Stimulated activated naive CD8-positive, alpha-beta T cell treated with anti-CD3 and anti-CD28 coated beads, Interleukin-15, amount 100 ng/mL, for 72 hours (primary cell): ENCODE results near the gene RIC8B.

Experiments used
- ATAC-seq: fragments of 150-1000 bp; cut with Tn5 transposase; 2 replicates; pipeline ENCODE4 v1.10.0; 2021; ENCODE audit warnings: mild to moderate bottlenecking, moderate library complexity
- DNase-seq, 2 donors: peaks; one replicate each; pipeline ENCODE4 v3.0.0; 2021 to 2022
- H3K27ac Mint-ChIP-seq, 2 donors: one replicate each; pipeline ENCODE4 v1.8.0; 2022; ENCODE audit warnings: mild to moderate bottlenecking in 2 of 2, mixed read lengths in 2 of 2, moderate library complexity in 2 of 2
- H3K27me3 Mint-ChIP-seq: one replicate; pipeline ENCODE4 v1.8.0; 2022; ENCODE audit warnings: mixed read lengths
- H3K4me1 Mint-ChIP-seq: one replicate; pipeline ENCODE4 v1.8.0; 2022; ENCODE audit warnings: mild to moderate bottlenecking, mixed read lengths
- H3K4me3 Mint-ChIP-seq, 2 donors: one replicate each; pipeline ENCODE4 v1.8.0; 2022; ENCODE audit warnings: mild to moderate bottlenecking in 2 of 2, mixed read lengths in 2 of 2, moderate library complexity in 1 of 2
- H3K9me3 Mint-ChIP-seq, 2 donors: one replicate each; pipeline ENCODE4 v1.8.0; 2022; ENCODE audit warnings: mixed read lengths in 2 of 2

RIC8B gene

GRCh38 chr12:106816231-106816630 lies 41.7 kb downstream of the RIC8B start:
- H3K27me3 Mint-ChIP-seq: no peaks in the 10 kb centered on the region
- H3K9me3 Mint-ChIP-seq: no peaks in the 10 kb centered on the region
- H3K4me1 Mint-ChIP-seq: no peaks in the 10 kb centered on the region
- no peak overlapping the region for H3K27ac Mint-ChIP-seq
- no peak for ATAC-seq
- H3K4me3 Mint-ChIP-seq: no peak overlapping the region
- no peak for DNase-seq

GRCh38 chr12:106819991-106820390 lies 45.5 kb downstream of the RIC8B start:
- H3K9me3 Mint-ChIP-seq: no peaks in the 10 kb centered on the region
- no peak overlapping the region for H3K27ac Mint-ChIP-seq
- DNase-seq: no peak
- ATAC-seq: no peak
- no peaks in the 10 kb centered on the region for H3K27me3 Mint-ChIP-seq
- H3K4me3 Mint-ChIP-seq: no peak overlapping the region
- no peaks in the 10 kb centered on the region for H3K4me1 Mint-ChIP-seq

DNA sequence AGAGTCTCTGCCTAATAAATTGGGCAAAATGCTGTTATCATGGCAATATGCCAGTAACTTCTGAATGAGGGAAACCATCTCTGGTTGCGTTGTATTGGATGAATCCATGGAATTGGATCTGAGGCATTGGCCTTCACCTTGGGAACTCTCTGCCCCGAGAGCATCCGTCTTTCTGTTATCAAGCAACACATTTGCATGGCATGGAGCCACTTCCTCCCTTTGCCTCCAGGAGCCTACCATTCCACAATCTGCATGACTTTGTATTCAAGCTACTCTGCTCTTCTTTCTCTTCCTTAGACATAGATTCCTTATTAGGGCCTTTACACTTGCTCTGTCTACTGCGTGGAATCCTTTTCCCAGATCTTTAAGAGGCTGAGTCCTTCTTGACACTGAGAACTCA lies 57.2 kb downstream of the RIC8B start:
- Mint-ChIP-seq H3K9me3 (no peaks in the 10 kb centered on the region), H3K27me3 (no peaks in the 10 kb centered on the region), H3K27ac (no peak overlapping the region), H3K4me3 (no peak overlapping the region), H3K4me1 (no peaks in the 10 kb centered on the region)
- ATAC-seq (no peak), DNase-seq (no peak)

DNA sequence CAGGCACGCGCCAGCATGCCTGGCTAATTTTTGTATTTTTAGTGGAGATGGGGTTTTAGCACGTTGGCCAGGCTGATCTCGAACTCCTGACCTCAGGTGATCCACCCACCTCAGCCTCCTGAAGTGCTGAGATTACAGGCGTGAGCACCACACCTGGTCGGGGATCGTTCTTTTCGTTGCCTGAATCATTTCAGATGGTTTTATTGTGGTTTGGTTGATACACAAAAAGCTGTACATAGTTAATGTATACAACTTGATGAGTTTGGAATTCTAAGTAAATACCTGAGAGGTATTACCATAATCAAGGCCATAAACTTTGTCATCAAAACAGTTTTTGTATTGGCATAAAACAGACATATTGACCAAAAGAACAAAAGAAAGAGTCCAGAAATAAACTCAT lies 63.3 kb downstream of the RIC8B start:
- H3K27me3 Mint-ChIP-seq: no peaks in the 10 kb centered on the region
- H3K27ac Mint-ChIP-seq: no peak overlapping the region
- H3K4me3 Mint-ChIP-seq: no peak overlapping the region
- no peak for DNase-seq
- no peaks in the 10 kb centered on the region for H3K9me3 Mint-ChIP-seq
- ATAC-seq: no peak
- peaks cover 6% of the 10 kb centered on the region for H3K4me1 Mint-ChIP-seq

DNA sequence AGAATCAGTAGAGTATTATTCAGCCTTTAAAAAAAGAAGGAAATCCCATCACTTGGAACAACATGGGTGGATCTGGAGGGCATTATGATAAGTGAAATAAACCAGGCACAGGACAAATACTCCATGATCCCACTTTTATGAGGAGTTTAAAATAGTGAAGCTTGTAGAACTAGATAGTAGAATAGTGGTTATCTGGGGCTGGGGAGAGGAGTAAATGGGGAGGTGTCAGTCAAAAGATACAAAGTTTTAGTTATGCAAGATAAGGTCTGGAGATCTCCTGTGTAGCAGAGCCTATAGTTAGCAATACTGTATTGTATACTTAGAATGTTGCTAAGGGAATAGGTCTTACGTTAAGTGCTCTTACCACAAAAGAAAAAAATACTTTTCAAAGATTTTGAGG lies 64.9 kb downstream of the RIC8B start:
- Mint-ChIP-seq H3K9me3 (no peaks in the 10 kb centered on the region), H3K4me3 (no peak overlapping the region), H3K27ac (no peak overlapping the region), H3K4me1 (peaks cover 6% of the 10 kb centered on the region), H3K27me3 (no peaks in the 10 kb centered on the region)
- no peak for ATAC-seq
- DNase-seq: no peak

- peaks cover 6% of the 10 kb centered on the region for H3K4me1 Mint-ChIP-seq
- DNase-seq: no peak
- no peak overlapping the region for H3K4me3 Mint-ChIP-seq
- no peak for ATAC-seq
- peak overlapping the region in 1 of 2 donors; percentile 83 for H3K27ac Mint-ChIP-seq
- no peaks in the 10 kb centered on the region for H3K27me3 Mint-ChIP-seq
- no peaks in the 10 kb centered on the region for H3K9me3 Mint-ChIP-seq
Measured at GRCh38 chr12:106840243-106840642, 65.8 kb downstream of the RIC8B start.

DNA sequence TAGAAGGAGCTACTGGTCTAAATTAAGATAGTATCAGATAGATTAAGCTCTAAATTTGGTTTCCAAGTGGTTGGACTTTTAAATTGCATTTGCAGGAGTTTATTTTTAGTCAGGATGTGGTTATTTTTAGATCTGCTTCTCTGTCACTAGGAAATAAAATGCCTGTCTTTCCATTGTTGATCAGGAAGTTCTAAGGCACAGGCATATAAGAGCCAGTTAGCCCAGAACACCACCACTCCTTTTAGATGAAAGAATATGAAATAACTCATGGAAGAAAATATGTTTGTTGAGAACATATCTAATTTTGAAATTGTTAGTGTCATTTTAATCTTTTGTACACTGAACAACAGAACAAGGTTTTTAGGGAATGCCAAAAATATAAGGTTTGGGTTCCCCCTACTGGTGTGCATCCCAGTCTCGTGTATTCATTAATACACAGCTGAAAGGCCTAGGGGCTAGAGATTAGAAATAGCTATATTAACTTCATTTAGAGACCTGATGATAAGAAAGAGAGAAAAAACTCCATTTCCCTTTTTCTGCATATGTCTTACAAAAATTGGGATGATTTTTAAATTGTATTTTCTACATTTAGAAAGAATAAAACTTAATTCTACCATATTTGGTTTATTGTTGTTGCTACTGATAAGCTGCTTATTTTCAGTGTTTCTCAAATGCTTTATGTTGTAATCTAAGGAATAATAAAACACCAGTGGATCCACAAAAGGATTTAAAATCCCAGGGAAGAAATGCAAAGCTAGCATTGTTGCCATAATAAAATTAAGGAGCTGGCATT lies 67.2 kb downstream of the RIC8B start:
- DNase-seq (no peak), ATAC-seq (peak; percentile 60)
- no peaks in the 10 kb centered on the region for H3K27me3 Mint-ChIP-seq
- H3K4me3 Mint-ChIP-seq: no peak overlapping the region
- H3K27ac Mint-ChIP-seq: no peak overlapping the region
- H3K9me3 Mint-ChIP-seq: no peaks in the 10 kb centered on the region
- H3K4me1 Mint-ChIP-seq: peaks cover 6% of the 10 kb centered on the region

DNA sequence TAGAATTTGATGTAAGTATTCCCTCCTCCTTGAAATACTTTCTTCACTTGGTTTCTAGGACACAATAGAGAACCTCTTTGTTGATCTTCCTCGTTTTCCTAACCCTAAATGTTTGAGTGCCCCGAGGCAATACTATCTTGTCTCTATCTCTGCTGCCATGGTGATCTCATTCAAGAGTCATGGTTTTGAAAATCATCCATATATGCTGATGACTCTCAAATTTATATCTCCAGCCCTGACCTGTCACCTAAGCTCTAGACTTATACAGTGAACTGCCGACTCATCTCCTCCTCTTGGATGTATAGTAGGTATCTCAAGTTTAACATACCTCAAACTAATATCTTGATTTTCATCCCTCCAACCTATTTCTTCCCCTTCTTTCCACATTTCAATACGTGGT lies 71.4 kb downstream of the RIC8B start:
- Mint-ChIP-seq H3K4me1 (peaks cover 7% of the 10 kb centered on the region), H3K27ac (no peak overlapping the region), H3K4me3 (no peak overlapping the region), H3K9me3 (no peaks in the 10 kb centered on the region), H3K27me3 (no peaks in the 10 kb centered on the region)
- ATAC-seq: no peak
- DNase-seq: no peak

DNA sequence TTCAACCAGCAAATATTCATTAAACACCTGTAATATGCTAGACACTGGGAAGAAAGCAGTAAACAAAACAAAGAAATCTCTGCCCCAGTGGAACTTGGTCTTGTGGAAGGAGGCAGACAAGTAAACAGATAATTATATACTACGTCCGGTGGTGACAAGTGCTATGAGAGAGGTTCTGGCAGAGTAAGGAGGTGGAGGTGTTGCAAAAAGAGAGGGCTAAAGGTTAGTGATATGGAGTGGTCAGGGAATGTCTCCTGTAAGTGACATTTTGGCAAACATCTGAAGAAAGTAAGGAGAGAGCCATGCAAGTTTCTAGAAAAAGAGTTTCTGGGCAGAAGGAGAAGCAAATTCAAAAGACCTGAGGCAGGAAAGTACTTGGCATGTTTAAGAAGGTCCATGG lies 73.4 kb downstream of the RIC8B start:
- ATAC-seq (no peak), DNase-seq (no peak)
- Mint-ChIP-seq H3K4me1 (peaks cover 7% of the 10 kb centered on the region), H3K27ac (no peak overlapping the region), H3K9me3 (no peaks in the 10 kb centered on the region), H3K27me3 (no peaks in the 10 kb centered on the region), H3K4me3 (no peak overlapping the region)

DNA sequence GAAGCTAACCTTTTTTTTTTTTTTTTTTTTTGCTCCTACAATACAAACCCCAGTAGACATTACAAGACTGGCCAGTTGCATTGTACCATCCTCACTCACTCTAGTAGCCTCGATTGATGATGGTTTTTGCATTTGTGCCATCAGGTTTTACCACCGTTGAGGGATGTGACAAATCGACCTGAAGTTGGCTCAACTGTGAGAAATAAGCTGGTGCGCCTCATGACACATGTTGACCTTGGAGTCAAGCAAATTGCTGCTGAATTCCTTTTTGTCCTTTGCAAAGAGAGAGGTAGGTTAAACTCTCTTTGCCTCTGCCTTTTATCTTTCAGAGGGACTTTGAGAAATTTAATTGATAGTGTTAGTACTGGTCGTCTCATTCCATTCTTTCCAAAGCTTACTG lies 76.8 kb downstream of the RIC8B start:
- no peaks in the 10 kb centered on the region for H3K27me3 Mint-ChIP-seq
- peaks cover 7% of the 10 kb centered on the region for H3K4me1 Mint-ChIP-seq
- no peaks in the 10 kb centered on the region for H3K9me3 Mint-ChIP-seq
- H3K27ac Mint-ChIP-seq: no peak overlapping the region
- no peak for ATAC-seq
- no peak overlapping the region for H3K4me3 Mint-ChIP-seq
- no peak for DNase-seq

DNA sequence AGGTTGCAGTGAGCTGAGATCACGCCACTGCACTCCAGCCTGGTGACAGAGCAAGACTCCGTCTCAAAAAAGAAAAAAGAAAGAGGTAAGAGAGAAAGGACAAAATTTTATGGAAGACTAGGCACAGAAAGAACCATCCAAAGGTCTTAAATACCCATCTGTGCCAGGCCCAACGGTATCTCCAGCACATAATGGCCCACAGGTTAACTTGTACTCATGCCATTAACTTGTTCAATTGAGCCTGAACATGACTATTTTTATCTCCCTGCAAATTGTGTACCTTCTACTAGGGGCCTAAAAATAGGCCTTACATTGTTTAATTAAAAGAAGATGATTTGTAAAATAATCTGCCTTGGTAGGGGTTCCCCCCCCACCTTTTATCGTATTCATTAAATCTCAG lies 80.2 kb downstream of the RIC8B start:
- DNase-seq (no peak), ATAC-seq (no peak)
- Mint-ChIP-seq H3K27me3 (no peaks in the 10 kb centered on the region), H3K27ac (peak overlapping the region; percentile 90 to 92), H3K4me3 (peak overlapping the region; percentile 3 to 76), H3K4me1 (peaks cover 7% of the 10 kb centered on the region), H3K9me3 (no peaks in the 10 kb centered on the region)

- ATAC-seq (peak; percentile 67), DNase-seq (no peak)
- Mint-ChIP-seq H3K27ac (no peak overlapping the region), H3K27me3 (no peaks in the 10 kb centered on the region), H3K4me3 (no peak overlapping the region), H3K9me3 (no peaks in the 10 kb centered on the region), H3K4me1 (peaks cover 2% of the 10 kb centered on the region)
Measured at GRCh38 chr12:106855221-106855758, 80.8 kb downstream of the RIC8B start.

GRCh38 chr12:106861984-106862916 lies 87.8 kb downstream of the RIC8B start:
- no peak overlapping the region for H3K27ac Mint-ChIP-seq

DNA sequence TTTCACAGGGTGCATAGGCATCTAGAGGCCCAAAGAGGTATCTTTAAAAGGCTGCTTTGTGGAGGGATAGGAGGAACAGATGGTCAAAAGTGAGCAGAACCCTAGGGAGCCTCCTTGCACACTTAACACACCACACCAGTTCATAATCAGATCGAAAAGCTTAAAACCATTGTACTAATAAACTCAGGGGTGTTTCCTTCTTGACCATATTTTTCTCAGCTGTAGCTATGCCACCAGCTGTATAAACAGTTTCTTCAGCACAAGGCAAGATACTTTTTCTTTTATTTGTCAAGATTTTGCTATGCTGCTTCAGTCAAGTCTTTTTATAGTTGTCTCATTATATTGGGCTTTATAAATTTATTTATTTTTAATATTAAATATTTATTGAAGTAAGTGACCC lies 88.7 kb downstream of the RIC8B start:
- ATAC-seq (no peak), DNase-seq (no peak)
- H3K9me3 Mint-ChIP-seq: no peaks in the 10 kb centered on the region
- H3K27me3 Mint-ChIP-seq: no peaks in the 10 kb centered on the region
- H3K4me1 Mint-ChIP-seq: no peaks in the 10 kb centered on the region
- no peak overlapping the region for H3K4me3 Mint-ChIP-seq
- no peak overlapping the region for H3K27ac Mint-ChIP-seq

More at GRCh38 chr12:106861984-106862916, 87.8 kb downstream of the RIC8B start:
- Mint-ChIP-seq H3K27me3 (no peaks in the 10 kb centered on the region), H3K4me3 (no peak overlapping the region), H3K4me1 (no peaks in the 10 kb centered on the region), H3K9me3 (no peaks in the 10 kb centered on the region)
- ATAC-seq (no peak), DNase-seq (no peak)

- Mint-ChIP-seq H3K27ac (peak overlapping the region in 1 of 2 donors; percentile 2), H3K4me3 (no peak overlapping the region), H3K9me3 (no peaks in the 10 kb centered on the region), H3K27me3 (no peaks in the 10 kb centered on the region), H3K4me1 (no peaks in the 10 kb centered on the region)
- no peak for DNase-seq
- no peak for ATAC-seq
Measured at GRCh38 chr12:106865683-106866082, 91.2 kb downstream of the RIC8B start.
